ENCODE measurements around the gene DOCK10.

GRCh38 chr2:225090746-225091145 is 48.5 kb upstream of the DOCK10 start:
- TF ChIP-seq POLR2A (IDR thresholded peaks at IDR 0.05): no peak
- TF ChIP-seq, protein P1, sequence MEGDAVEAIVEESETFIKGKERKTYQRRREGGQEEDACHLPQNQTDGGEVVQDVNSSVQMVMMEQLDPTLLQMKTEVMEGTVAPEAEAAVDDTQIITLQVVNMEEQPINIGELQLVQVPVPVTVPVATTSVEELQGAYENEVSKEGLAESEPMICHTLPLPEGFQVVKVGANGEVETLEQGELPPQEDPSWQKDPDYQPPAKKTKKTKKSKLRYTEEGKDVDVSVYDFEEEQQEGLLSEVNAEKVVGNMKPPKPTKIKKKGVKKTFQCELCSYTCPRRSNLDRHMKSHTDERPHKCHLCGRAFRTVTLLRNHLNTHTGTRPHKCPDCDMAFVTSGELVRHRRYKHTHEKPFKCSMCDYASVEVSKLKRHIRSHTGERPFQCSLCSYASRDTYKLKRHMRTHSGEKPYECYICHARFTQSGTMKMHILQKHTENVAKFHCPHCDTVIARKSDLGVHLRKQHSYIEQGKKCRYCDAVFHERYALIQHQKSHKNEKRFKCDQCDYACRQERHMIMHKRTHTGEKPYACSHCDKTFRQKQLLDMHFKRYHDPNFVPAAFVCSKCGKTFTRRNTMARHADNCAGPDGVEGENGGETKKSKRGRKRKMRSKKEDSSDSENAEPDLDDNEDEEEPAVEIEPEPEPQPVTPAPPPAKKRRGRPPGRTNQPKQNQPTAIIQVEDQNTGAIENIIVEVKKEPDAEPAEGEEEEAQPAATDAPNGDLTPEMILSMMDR (IDR thresholded peaks at IDR 0.05): no peak

All from heart left ventricle (tissue), 13 donors.